Right hindlimb (tissue), 1 donor: ENCODE data around the gene TMCO4.
"Not testable (repeated sequence)": the region's sequence is repeated elsewhere in the genome, so short reads cannot be mapped to it uniquely, and the experiment has no call there.

Source experiments
- DNase-seq: peaks from one replicate; pipeline ENCODE4 v3.0.0-alpha.2; 2018

TMCO4 gene

GRCh38 chr1:19799230-19800075 lies at the start of gene TMCO4:
TSS of gene TMCO4 (minus strand) at chr1:19799916. CDS start at chr1:19780758, 19,158 bp downstream.
- peak; percentile 39 for DNase-seq

DNA sequence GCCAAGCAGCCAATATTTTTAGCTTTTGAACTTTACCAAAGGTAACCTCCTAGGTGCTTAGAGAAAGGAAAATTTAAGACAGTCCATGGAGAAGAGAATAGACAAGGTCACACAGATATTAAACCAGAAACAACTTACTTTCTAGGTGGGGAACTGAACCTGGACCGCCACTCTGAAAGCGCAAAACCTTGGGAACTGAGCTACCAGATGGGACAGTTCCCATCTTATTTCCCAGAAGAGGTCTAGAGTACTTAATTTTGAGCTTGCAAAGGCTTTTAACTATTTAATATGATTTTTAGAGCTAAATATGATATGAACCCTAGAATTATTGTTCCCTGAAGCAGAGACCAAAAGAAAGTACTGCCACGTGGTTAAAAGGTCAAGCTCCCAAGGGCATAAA lies 49.6 kb upstream of the TMCO4 start:
- not testable (repeated sequence) for DNase-seq

GRCh38 chr1:19847334-19847733 lies 47.6 kb upstream of the TMCO4 start:
- DNase-seq: not testable (repeated sequence)

- no peak for DNase-seq
Measured at GRCh38 chr1:19846338-19846737, 46.6 kb upstream of the TMCO4 start.

- DNase-seq: no peak
Measured at GRCh38 chr1:19845555-19845954, 45.8 kb upstream of the TMCO4 start.

GRCh38 chr1:19844731-19845495 lies 45.2 kb upstream of the TMCO4 start:
- DNase-seq: no peak

DNA sequence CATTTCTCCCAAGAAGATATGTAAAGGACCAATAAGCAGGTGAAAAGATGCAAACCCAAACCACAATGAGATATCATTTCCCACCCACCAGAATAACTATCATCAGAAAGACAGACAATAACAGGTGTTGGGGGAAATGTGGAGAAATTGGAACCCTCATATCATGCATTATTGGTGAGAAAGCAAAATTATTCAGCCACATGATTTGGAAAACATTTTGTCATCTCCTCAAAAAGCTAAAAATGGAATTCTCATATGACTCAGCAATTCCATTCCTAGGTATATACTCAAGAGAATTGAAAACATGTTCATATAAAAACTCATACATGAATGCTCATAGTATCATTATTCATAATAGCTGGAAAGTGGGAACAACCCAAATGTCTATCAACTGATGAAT lies 40.5 kb upstream of the TMCO4 start:
- DNase-seq: no peak

- DNase-seq: no peak
Measured at GRCh38 chr1:19837866-19838265, 38.1 kb upstream of the TMCO4 start.

- DNase-seq: no peak
Measured at GRCh38 chr1:19835578-19835977, 35.9 kb upstream of the TMCO4 start.

GRCh38 chr1:19831441-19831840 lies 31.7 kb upstream of the TMCO4 start:
- DNase-seq: no peak

DNA sequence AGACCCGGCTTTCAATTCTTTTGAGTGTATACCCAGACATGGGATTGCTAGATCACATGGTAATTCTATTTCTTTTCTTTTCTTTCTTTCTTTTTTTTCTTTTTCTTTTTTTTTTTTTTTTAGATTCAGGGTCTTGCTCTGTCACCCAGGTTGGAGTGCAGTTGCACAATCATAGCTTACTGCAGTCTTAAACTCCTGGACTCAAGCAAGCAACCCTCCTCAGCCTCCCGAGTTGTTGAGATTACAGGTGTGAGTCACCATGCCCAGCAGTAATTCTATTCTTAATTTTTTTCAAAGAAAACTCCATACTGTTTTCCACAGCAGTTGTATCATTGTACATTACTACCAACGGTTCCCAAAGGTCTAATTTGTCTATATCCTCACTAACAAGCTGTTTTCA lies 28.8 kb upstream of the TMCO4 start:
- no peak for DNase-seq

DNA sequence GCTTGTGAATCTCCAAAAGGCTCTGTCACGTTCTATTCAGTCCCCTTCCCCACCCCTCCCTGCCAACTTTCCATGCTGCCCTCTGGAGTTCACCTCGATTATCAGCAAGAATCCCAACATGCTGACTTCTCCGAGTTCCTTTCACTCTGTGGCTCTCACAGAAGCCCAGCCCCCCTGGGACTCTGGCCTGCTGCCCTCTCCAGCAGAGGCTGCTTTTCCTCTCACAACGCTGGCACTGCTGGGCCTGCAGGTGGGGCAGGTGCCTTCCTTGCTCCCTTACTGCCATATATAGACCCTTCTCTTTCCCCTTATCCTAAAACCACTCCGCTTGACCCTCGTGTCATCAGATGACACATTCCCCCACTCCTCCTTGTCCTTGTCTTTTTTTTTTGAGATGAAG lies 25.6 kb upstream of the TMCO4 start:
- DNase-seq: no peak

GRCh38 chr1:19824541-19824940 lies 24.8 kb upstream of the TMCO4 start:
- DNase-seq: no peak

GRCh38 chr1:19824036-19824435 lies 24.3 kb upstream of the TMCO4 start:
- no peak for DNase-seq

DNA sequence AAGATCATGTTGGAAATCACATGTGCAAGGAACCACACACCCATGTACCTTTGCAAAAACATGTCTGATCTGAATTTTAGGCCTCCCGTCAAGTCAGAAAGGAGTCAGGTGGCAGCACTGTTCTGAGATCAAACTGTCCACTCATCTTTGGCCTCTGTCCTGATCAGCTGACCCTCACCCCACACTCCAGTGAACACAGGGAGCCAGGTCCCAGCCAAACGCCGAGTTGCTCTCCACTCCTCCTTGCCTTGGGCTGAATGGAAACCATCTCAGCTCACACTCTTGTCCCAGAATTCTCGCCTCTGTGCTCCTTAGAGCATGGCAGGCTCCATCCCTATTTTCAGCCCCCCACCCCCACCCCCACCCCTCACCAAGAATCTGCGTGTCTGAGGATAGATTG lies 20.0 kb upstream of the TMCO4 start:
- no peak for DNase-seq

DNA sequence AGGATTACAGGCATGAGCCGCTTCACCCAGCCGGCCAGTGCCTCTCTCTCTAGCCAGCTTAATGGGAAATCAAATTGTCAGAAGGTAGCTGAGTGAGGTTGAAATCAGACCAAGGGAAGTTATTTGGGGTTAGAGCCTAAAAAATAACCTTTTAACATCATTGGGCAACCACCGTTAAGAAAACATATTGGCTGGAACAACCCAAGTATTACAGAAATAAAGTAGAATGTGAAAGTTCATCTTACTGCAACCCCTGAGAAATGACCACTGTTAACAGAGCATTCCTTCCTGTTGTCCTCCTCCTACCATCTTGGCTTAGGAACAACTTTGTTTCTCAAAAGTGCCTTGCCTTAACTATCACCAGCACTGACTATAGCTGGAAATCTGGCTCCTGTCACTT lies 18.6 kb upstream of the TMCO4 start:
- no peak for DNase-seq

DNA sequence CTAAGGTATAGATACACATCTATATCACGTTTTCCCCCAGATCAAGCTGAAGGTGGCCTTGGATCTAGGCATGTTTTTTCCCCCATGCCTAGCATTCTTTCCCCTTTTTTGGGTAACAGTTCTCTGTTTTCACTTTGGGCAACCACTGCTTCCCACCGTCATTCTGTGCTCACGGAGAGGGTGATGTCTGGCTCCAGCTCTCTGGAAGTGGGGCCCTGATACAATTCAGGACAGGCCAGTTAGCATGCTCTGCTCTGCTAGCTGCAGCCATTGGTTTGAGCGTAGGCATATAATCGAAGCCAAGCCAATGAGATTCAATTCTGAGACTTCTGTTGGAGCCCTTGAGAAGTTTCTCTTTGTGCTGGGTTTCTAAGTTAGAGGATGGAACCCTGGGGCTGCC lies 17.4 kb upstream of the TMCO4 start:
- no peak for DNase-seq

DNA sequence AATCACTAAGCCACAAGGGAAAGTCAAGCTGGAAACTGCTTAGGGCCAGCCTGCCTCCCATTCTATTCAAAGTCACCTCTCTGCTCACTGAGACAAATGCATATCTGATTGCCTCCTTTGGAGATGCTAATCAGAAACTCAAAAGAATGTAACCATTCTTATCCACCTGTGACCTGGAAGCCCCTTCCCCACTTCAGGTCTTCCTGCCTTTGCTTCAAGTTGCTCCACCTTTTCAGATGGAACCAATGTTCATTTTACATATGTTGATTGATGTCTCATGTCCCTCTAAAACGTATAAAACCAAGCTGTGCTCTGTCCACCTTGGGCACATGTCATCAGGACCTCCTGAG lies 17.0 kb upstream of the TMCO4 start:
- DNase-seq: not testable (repeated sequence)

- DNase-seq: no peak
Measured at GRCh38 chr1:19815801-19816736, 16.4 kb upstream of the TMCO4 start.

GRCh38 chr1:19814681-19815503 lies 15.2 kb upstream of the TMCO4 start, which contains the start of gene RNF186:
TSS of gene RNF186 (minus strand) at chr1:19815283. CDS start at chr1:19815101, 182 bp downstream.
- no peak for DNase-seq

GRCh38 chr1:19814244-19814661 lies 14.5 kb upstream of the TMCO4 start:
- no peak for DNase-seq

GRCh38 chr1:19813643-19813960 lies 13.9 kb upstream of the TMCO4 start:
- DNase-seq: no peak
